G401 (cell line): Measurements from ENCODE around the gene XKR7. TPM values are rescaled to one million over a fixed set of nuclear protein-coding genes. Genes with fewer than 3 reads are reported as not detected.

ENCODE experiments used
- DNase-seq: peaks from one replicate; pipeline ENCODE4 v3.0.0-alpha.2; 2015; ENCODE audit warnings: low spot score
- in situ Hi-C: cut with HindIII; loops from 2 replicates; pipeline ENCODE4 v1.10.0; 2016; ENCODE audit warnings: low sequenced_read_pairs, mixed read lengths
- total RNA-seq: library from RNA; depleted of rRNA; stranded (reverse); fragments of >200 nt; shearing (Covaris generic); gene quantifications from 2 replicates; pipeline ENCODE4 v1.2.3, GENCODE V29; 2014

Gene XKR7
- total RNA-seq, 1 experiment from 2014 or later = 6.8 TPM

DNA sequence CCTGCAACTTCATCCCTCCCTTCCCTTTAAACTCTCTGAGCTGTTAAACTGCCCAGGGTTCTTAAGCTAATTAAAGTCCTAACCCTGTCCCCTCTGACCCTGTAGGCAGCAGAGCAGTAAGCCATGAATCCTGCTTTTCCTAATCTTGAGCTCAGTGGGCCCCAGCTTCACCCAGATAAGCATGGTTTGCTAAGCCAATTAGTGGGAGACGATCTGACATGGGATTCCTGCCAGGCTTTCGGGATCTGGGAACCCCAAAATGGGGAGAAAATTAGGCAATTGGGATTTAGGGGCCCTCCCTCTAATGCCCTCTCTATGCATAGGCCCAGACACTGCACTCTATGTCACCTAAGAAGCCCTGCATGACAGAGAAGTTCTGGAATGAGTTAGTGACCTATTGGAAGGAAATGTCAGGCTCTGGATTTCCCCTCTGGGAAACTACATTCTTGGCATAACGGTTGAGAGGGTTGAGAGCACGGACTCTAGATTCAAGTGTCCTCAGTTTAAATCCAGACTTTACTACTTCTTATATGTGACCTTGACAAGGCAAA is 4.6 kb downstream of the XKR7 start:
- peak; percentile 77 for DNase-seq
- in situ Hi-C loops = no loop called here

DNA sequence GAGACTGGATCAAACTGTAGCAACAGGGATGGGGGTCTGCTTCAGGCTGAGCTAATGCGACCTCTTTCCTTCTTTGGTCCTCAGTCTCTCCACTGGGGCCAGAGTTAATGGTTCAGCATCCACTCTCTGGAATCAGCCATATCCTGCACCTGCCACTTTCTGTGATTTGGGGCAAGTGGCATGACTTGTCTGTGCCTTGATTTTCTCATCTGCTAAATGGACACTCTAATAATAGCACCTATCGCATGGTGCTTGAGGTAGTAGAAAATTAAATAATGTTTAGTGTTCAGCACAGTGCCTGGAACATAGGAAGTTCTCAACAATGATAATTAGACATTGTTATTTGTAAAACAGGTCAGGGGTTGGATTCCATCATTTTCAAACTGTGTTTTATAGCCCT is 6.3 kb downstream of the XKR7 start:
- in situ Hi-C loops = no loop called here
- DNase-seq = no peak

GRCh38 chr20:31974951-31975487 is 7.1 kb downstream of the XKR7 start:
- in situ Hi-C loops = no loop called here
- DNase-seq = peak; percentile 65

- in situ Hi-C loops = no loop called here
- no peak for DNase-seq
These were observed 7.9 kb downstream of the XKR7 start for GRCh38 chr20:31975874-31976273.

DNA sequence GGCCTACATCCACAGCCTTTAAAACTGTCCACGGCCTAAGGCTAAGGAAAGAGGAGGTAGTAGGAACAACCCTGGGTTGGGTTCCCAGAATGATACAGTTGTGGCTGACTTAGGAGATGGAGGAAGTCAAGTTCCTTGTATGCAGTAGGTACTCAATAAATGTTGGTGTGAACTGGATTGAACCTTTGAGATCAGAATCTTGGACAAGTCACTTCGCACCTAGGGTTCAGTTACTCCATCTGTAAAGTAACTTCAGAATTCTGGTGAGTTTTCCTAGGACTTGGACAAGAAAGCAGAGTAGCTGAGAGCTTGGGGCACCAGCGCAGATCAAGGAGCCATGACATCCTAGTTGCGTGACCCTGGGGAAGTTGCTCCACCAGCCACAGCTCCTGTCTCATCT is 9.1 kb downstream of the XKR7 start:
- in situ Hi-C loops = no loop called here
- peak; percentile 10 for DNase-seq

GRCh38 chr20:31979713-31980426 is 11.9 kb downstream of the XKR7 start:
- no peak for DNase-seq
- in situ Hi-C loops = no loop called here

DNA sequence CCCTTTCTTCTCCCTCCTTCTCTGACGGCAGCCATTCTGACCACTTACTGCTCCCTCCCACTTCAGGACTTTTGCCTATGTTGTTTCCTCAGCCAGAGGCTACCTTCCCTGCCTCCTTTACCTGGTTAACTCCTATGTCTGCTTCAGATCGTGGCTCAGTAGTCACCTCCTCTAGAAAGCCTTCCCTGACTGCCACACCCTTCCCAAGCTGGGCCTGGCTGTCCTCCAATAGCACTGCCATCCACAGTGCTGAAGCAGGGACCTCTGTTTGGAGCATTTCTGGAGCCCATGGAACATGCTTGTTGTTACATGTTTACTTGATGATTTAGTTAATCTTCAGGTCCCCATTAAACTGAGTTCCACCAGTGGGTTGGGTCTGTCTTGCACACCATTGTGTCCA is 13.8 kb downstream of the XKR7 start:
- peak; percentile 7 for DNase-seq
- in situ Hi-C loops = no loop called here

DNA sequence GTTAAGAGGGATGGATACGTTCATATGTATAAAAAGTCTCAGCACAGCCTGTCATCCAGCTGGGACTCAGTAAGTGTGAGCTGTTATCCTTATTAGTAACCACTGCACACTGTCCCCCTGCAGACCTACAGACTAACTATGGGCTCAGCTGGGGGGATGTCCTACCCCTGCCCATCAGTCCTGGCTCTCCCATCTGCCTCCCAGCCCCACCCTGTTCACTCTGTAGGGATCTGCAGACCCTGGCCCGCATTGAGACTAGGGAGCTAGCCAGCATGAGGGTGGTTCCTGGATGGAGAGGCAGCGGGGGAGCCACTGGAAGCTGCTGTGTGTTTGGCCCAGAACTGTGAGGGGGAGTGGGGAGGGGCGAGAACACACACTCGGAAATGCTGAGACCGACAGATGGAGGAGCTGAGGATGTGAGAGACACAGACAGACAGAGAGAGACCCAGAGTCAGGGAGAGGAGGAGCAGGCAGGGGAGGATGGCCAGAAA is 17.1 kb downstream of the XKR7 start:
- in situ Hi-C loops = no loop called here
- DNase-seq = peak; percentile 66

DNA sequence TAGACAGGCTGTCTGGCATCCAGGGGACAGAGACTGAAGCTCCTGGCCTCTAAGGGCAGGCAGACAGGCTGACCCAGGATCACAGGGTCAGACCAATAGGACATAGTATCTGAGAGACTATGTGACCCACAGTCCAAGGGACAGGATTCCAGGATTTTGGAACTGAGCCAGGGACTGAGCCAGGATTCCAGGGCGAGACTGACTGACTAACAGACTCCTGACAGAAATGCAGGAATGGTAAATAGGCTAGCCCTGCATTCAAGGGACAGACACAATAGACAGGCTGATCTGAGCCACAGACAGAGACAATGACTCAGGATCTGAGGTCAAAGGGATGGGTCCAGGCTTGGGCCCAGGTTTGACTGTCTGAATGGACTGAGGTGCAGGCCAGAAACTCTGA is 19.8 kb downstream of the XKR7 start:
- in situ Hi-C loops = no loop called here
- peak; percentile 41 for DNase-seq

DNA sequence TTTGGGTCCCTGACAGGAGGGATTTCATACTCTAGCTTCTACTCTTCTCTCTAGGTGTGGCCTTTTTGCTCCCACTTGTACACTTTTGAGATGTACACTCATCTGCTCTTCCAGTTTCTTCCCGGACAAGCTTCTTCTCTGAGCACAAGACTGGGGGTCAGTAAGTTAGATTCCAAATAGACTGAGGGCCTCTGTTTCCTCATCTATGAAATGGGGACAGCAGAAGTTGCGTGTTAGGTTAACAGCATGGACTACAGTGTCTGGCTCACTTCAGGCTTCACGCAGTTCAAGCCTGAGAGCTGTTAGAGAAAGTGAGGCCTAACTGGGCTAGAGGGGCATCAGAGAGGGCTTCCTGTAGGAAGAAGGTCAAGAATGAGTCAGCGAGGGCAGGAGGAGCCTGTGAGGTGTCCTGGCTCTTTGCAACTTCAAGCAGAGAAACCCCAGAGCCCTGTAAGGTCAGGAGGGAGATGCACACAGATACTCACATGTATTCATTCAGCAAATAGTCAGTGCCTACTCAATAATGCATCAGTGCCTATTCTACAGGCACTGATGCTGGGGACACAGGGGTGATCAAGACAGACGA is 20.6 kb downstream of the XKR7 start:
- in situ Hi-C loops = no loop called here
- no peak for DNase-seq

DNA sequence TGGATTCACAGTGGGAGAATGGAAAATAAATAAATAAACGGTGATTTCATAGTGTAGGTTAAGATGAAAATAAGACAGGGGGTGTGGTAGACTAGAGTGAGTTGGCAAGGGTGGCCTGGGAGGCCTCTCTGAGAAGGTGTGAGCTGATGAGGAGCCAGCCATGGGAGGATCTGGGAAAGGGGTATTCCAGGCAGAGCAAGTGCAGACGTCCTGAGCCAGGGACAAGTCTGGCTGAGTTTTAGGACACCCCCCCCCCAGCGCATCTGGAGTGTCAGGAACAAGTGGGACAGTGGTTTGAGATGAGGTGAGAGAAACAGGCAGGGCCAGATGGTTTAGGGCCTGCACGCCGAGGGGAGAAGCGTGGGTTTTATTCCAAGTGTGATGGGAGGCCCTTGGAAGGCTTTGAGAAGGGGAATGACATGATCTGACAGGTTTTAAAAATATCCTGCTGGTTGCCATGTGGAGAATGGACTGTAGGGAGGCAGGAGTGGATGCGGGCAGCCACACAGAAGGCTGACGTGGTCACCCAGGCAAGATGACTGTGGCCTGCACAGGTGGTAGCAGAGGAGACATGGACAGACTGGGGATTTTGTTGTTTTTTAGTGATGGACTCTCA is 21.2 kb downstream of the XKR7 start:
- peak; percentile 81 for DNase-seq
- in situ Hi-C loops = no loop called here

DNA sequence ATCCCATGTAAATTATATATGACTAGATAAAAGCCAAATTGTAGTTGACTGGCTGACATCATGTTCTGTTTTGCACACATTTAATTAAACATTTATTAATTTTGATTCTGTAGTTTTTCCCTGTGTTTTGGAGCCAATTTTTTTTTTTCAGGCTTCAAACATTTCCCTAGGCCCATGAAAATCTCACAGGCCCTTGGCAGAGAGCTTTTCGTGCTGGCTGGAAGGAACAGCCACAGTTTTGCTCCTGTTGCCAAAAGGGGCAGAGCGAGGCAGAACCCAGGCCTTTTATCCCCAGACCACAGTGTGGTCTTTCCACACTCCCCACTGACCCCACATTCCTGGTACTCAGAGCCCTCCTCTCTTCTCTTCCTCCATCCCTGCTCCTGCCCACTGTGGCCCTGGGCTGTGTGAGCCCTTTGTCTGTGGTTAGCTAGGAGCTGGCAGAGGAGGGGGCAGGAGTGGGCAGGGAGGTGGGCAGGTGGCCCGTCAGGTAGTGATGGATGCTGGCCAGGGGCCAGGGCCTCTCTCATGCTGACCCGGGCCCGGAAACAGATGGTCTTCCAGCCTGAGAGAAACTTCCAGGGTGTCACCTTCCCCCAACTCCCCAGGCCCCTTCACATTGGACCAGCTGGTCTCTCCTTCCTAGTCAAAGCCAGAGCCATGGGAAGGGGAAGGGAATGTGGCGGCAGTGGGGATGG is 22.8 kb downstream of the XKR7 start:
- peak; percentile 81 for DNase-seq
- in situ Hi-C loops = no loop called here

- in situ Hi-C loops = no loop called here
- DNase-seq = peak; percentile 90
These were observed 23.4 kb downstream of the XKR7 start for GRCh38 chr20:31991339-31991705.

DNA sequence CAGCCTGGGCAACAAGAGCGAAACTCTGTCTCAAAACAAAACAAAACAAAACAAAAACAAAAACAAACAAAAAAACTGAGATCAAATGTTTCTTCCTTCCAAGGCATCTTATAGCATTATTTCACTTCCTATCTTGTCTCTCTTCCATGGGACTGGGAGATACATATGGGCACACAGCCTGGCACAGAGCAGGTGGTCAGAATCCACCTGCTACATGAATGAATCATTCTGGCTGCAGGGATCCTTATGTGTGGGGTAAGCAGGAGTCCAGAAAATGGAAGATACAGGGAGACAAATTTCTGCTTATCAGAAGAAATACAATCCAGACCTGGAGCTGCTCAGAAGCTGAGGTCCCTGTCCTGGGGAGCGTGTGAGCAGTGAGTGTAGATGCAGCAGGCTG is 24.1 kb downstream of the XKR7 start:
- in situ Hi-C loops = no loop called here
- DNase-seq = peak; percentile 93

DNA sequence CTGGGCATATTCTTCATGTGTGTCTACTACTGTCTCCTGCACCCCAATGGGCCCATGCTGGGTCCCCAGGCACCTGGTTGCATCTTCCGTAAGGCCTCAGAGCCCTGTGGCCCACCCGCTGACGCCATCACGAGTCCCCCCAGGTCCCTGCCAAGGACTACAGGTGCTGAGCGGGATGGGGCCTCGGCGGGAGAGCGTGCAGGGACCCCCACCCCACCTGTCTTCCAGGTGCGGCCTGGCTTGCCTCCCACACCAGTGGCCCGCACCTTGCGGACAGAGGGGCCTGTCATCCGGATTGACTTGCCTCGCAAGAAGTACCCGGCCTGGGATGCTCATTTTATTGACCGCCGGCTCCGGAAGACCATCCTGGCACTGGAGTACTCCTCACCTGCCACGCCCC is 29.0 kb downstream of the XKR7 start:
- DNase-seq = no peak
- in situ Hi-C loops = no loop called here

- in situ Hi-C loops = no loop called here
- DNase-seq = no peak
These were observed 30.3 kb downstream of the XKR7 start for GRCh38 chr20:31998246-31998645.

- no peak for DNase-seq
- in situ Hi-C loops = no loop called here
These were observed 35.4 kb downstream of the XKR7 start for GRCh38 chr20:32003325-32003724.

GRCh38 chr20:32004963-32005362 is 37.0 kb downstream of the XKR7 start:
- DNase-seq = peak; percentile 57
- in situ Hi-C loops = no loop called here

- in situ Hi-C loops = no loop called here
- DNase-seq = no peak
These were observed 38.1 kb downstream of the XKR7 start for GRCh38 chr20:32006053-32006452.
